SK-N-SH (cell line): ENCODE measurements around the gene SPCS3. TPM values are rescaled to one million over a fixed set of nuclear protein-coding genes. Genes with fewer than 3 reads are reported as not detected.

Experiments used
- CTCF ChIA-PET: fragments of 300-600, 350-600 bp; formaldehyde crosslinking; extraction: SDS; loops from one replicate; lab custom pipeline; 2021; lab: Yijun Ruan, JAX
- POLR2A ChIA-PET: fragments of 350-600 bp; sonication (Branson Sonifier 250); formaldehyde crosslinking; extraction: SDS; loops from one replicate; lab custom pipeline; 2020; ENCODE audit warnings: antibody characterized with exemption, inconsistent platforms; lab: Yijun Ruan, JAX
- DNase-seq: peaks from one replicate; pipeline ENCODE4 v3.0.0; 2012
- H2AFZ ChIP-seq: fragments of 200-600 bp; sonication (generic); 2 replicates; pipeline ENCODE4 v1.8.1; 2016; ENCODE audit warnings: antibody characterized with exemption, mild to moderate bottlenecking, low read depth
- H3F3A ChIP-seq: fragments of 200-600 bp; sonication (generic); replicated peaks from 2 replicates; pipeline ENCODE3; 2016; ENCODE audit warnings: antibody characterized with exemption, mild to moderate bottlenecking; ENCODE audit not compliant: insufficient read depth
- H3K27ac ChIP-seq, 2 experiments: fragments of 200-500 bp in 1 of 2; fragments of 200-600 bp in 1 of 2; sonication (Bioruptor generic) in 1 of 2; sonication (generic), shearing (Covaris generic) in 1 of 2; 2 replicates each; pipeline versions ENCODE4 v1.5.1 to v1.6.1; 2014 to 2016; ENCODE audit warnings: low read depth in 2 of 2, inconsistent platforms in 1 of 2, low read length in 1 of 2, mild to moderate bottlenecking in 1 of 2, mixed read lengths in 1 of 2
- H3K27me3 ChIP-seq: fragments of 200-600 bp; sonication (generic), shearing (Covaris generic); 2 replicates; pipeline ENCODE4 v1.6.1; 2016; ENCODE audit warnings: mixed run types; ENCODE audit not compliant: insufficient read depth
- H3K36me3 ChIP-seq, 2 experiments: fragments of 200-500 bp in 1 of 2; fragments of 200-600 bp in 1 of 2; sonication (Bioruptor generic) in 1 of 2; sonication (generic) in 1 of 2; replicated peaks in 1 of 2; 2 replicates each; pipeline versions ENCODE3 to v1.5.1; 2014 to 2016; ENCODE audit warnings: low read length in 1 of 2, mild to moderate bottlenecking in 1 of 2; ENCODE audit not compliant: insufficient read depth in 2 of 2, control insufficient read depth in 1 of 2
- H3K4me1 ChIP-seq, 2 experiments: fragments of 200-500 bp in 1 of 2; fragments of 200-600 bp in 1 of 2; sonication (Bioruptor generic) in 1 of 2; sonication (generic), shearing (Covaris generic) in 1 of 2; 2 replicates each; pipeline versions ENCODE4 v1.5.1 to v1.6.1; 2014 to 2016; ENCODE audit warnings: low read depth in 1 of 2, low read length in 1 of 2, mixed run types in 1 of 2; ENCODE audit not compliant: insufficient read depth in 2 of 2, control insufficient read depth in 1 of 2
- H3K4me2 ChIP-seq: fragments of 200-600 bp; sonication (generic), shearing (Covaris generic); 2 replicates; pipeline ENCODE4 v1.6.1; 2017; ENCODE audit warnings: mixed run types
- H3K4me3 ChIP-seq, 2 experiments: fragments of 200-500 bp in 1 of 2; fragments of 200-600 bp in 1 of 2; sonication (Bioruptor generic) in 1 of 2; sonication (generic), shearing (Covaris generic) in 1 of 2; 2 replicates each; pipeline versions ENCODE4 v1.5.1 to v1.8.1; 2014 to 2016; ENCODE audit warnings: low read depth in 2 of 2, inconsistent platforms in 1 of 2, low read length in 1 of 2, mild to moderate bottlenecking in 1 of 2, mixed read lengths in 1 of 2, moderate library complexity in 1 of 2
- H3K79me2 ChIP-seq: fragments of 200-600 bp; sonication (generic); 2 replicates; pipeline ENCODE4 v1.8.1; 2017; ENCODE audit warnings: mild to moderate bottlenecking; ENCODE audit not compliant: insufficient read depth
- H3K9ac ChIP-seq: fragments of 200-600 bp; sonication (generic); 2 replicates; pipeline ENCODE4 v1.6.1; 2017; ENCODE audit warnings: mixed run types
- H3K9me2 ChIP-seq: fragments of 200-600 bp; sonication (generic); 2 replicates; pipeline ENCODE4 v1.6.1; 2017; ENCODE audit warnings: mixed run types
- H3K9me3 ChIP-seq: fragments of 200-600 bp; sonication (generic); 2 replicates; pipeline ENCODE4 v1.6.1; 2017; ENCODE audit warnings: mixed run types, mild to moderate bottlenecking, moderate library complexity
- H4K20me1 ChIP-seq: fragments of 200-600 bp; sonication (generic); 2 replicates; pipeline ENCODE4 v1.6.1; 2017; ENCODE audit warnings: mild to moderate bottlenecking, mixed run types; ENCODE audit not compliant: insufficient read depth
- ELF1 ChIP-seq: IDR thresholded peaks from 2 replicates; pipeline ENCODE4 v1.4.0; 2012
- FOSL2 ChIP-seq: IDR thresholded peaks from 2 replicates; pipeline ENCODE4 v1.4.0; 2012; ENCODE audit warnings: low read depth, mild to moderate bottlenecking, moderate library complexity, borderline replicate concordance
- FOXJ3 ChIP-seq: sonication (generic); formaldehyde crosslinking; IDR thresholded peaks from 2 replicates; pipeline ENCODE4 v1.5.1; 2020; ENCODE audit warnings: mild to moderate bottlenecking, missing genetic modification reagents
- FOXM1 ChIP-seq: IDR thresholded peaks from 2 replicates; pipeline ENCODE4 v1.4.0; 2012; ENCODE audit warnings: low read depth, mild to moderate bottlenecking
- GABPA ChIP-seq: IDR thresholded peaks from 2 replicates; pipeline ENCODE4 v1.4.0; 2012; ENCODE audit warnings: low read depth, mild to moderate bottlenecking
- GATA2 ChIP-seq: sonication (generic); formaldehyde crosslinking; IDR thresholded peaks from 2 replicates; pipeline ENCODE4 v1.5.0; 2020; ENCODE audit warnings: mild to moderate bottlenecking, missing genetic modification reagents
- JUND ChIP-seq: IDR thresholded peaks from 2 replicates; pipeline ENCODE4 v1.4.0; 2012
- MEF2A ChIP-seq: IDR thresholded peaks from 2 replicates; pipeline ENCODE4 v1.4.0; 2012; ENCODE audit warnings: low read depth, borderline replicate concordance
- MXI1 ChIP-seq: IDR thresholded peaks from 2 replicates; pipeline ENCODE4 v1.6.1; 2012; ENCODE audit warnings: mild to moderate bottlenecking, low read depth, low read length, improper control_type of control experiment
- NFIC ChIP-seq: IDR thresholded peaks from 2 replicates; pipeline ENCODE4 v1.4.0; 2012; ENCODE audit warnings: borderline replicate concordance
- NRF1 ChIP-seq: IDR thresholded peaks from 2 replicates; pipeline ENCODE4 v1.6.1; 2012; ENCODE audit warnings: low read depth, mild to moderate bottlenecking, low read length
- POLR2AphosphoS5 ChIP-seq: IDR thresholded peaks from 2 replicates; pipeline ENCODE4 v1.6.1; 2012; ENCODE audit warnings: low read depth, low read length
- RAD21 ChIP-seq: IDR thresholded peaks from 2 replicates; pipeline ENCODE4 v1.6.1; 2012; ENCODE audit warnings: mild to moderate bottlenecking, low read length
- RCOR1 ChIP-seq: fragments of 150-350 bp; IDR thresholded peaks from 2 replicates; pipeline ENCODE4 v1.6.1; 2017; ENCODE audit warnings: antibody characterized with exemption, low read length
- REST ChIP-seq: IDR thresholded peaks from 2 replicates; pipeline ENCODE4 v1.6.1; 2012; ENCODE audit warnings: mild to moderate bottlenecking, low read depth, low read length, moderate library complexity
- RXRA ChIP-seq: IDR thresholded peaks from 2 replicates; pipeline ENCODE4 v1.4.0; 2012; ENCODE audit warnings: low read depth, mild to moderate bottlenecking, borderline replicate concordance
- SIN3A ChIP-seq: IDR thresholded peaks from 2 replicates; pipeline ENCODE4 v1.6.1; 2012; ENCODE audit warnings: low read depth, mild to moderate bottlenecking, low read length, moderate library complexity, borderline replicate concordance
- SMC3 ChIP-seq: IDR thresholded peaks from 2 replicates; pipeline ENCODE4 v1.6.1; 2012; ENCODE audit warnings: low read depth, low read length, improper control_type of control experiment
- TAF1 ChIP-seq: IDR thresholded peaks from 2 replicates; pipeline ENCODE4 v1.6.1; 2012; ENCODE audit warnings: low read depth, mild to moderate bottlenecking, low read length, moderate library complexity, borderline replicate concordance
- TCF12 ChIP-seq: IDR thresholded peaks from 2 replicates; pipeline ENCODE4 v1.4.0; 2012
- TEAD4 ChIP-seq: IDR thresholded peaks from 2 replicates; pipeline ENCODE4 v1.4.0; 2012; ENCODE audit warnings: mild to moderate bottlenecking, borderline replicate concordance; ENCODE audit not compliant: insufficient read depth
- USF1 ChIP-seq: IDR thresholded peaks from 2 replicates; pipeline ENCODE4 v1.4.0; 2012; ENCODE audit warnings: low read depth, borderline replicate concordance
- YY1 ChIP-seq: IDR thresholded peaks from 2 replicates; pipeline ENCODE4 v1.4.0; 2012; ENCODE audit warnings: low read depth, mild to moderate bottlenecking
- ZBTB33 ChIP-seq: IDR thresholded peaks from 2 replicates; pipeline ENCODE4 v1.4.0; 2012; ENCODE audit warnings: low read depth, borderline replicate concordance
- WGBS: methylation state at CpG from one replicate; pipeline ENCODE4 v1.1.6; 2017; ENCODE audit warnings: low lambda C conversion rate; 5-methylcytosine and 5-hydroxymethylcytosine counted together
- polyA plus RNA-seq, 3 experiments: library from polyadenylated mRNA; depleted of rRNA; stranded (reverse); fragments of >200 nt; gene quantifications; 2 replicates each; pipeline ENCODE4 v1.2.3, GENCODE V29; 2012
- TF ChIP-seq, protein P1 (sequence below): fragments of 150-350 bp; IDR thresholded peaks from 2 replicates; pipeline ENCODE4 v1.6.1; 2016; ENCODE audit warnings: mild to moderate bottlenecking, low read depth, low read length
- TF ChIP-seq, protein P2 (sequence below): IDR thresholded peaks from 2 replicates; pipeline ENCODE4 v1.4.0; 2012; ENCODE audit warnings: low read depth

SPCS3 gene
- polyA plus RNA-seq, 1 of the 3 experiments (the other 2 are of a cell fraction) = 27.7 TPM

GRCh38 chr4:176302283-176303275, 17.2 kb upstream of the SPCS3 start:
- Histone ChIP-seq H4K20me1 (no peaks in the 10 kb centered on the region), H2AFZ (no peak overlapping the region), H3K4me2 (peak overlapping the region; percentile 4; the same call in 1 of the 2 replicates), H3F3A (peaks cover 5% of the 10 kb centered on the region), H3K79me2 (no peaks in the 10 kb centered on the region), H3K4me3 (no peak overlapping the region), H3K36me3 (no peaks in the 10 kb centered on the region), H3K27ac (peak overlapping the region; percentile 34 to 54; a peak in 3 of 4 replicates), H3K9me3 (no peaks in the 10 kb centered on the region), H3K9me2 (no peaks in the 10 kb centered on the region), H3K27me3 (no peaks in the 10 kb centered on the region), H3K9ac (no peak overlapping the region), H3K4me1 (peaks cover 0 to 12% of the 10 kb centered on the region in 2 experiments; a peak in 1 of 4 replicates)
- POLR2A ChIA-PET = no interaction called here
- CTCF ChIA-PET = interaction anchor here (0.7 to 1.3 kb wide), 2 partner anchors 10 to 30 kb away, joined by 3 to 5 read pairs; no protein-coding TSS in a partner anchor
- WGBS = 37% methylated on average over 2 of the region's 2 CpGs
- DNase-seq = no peak
- peak; percentile 92 for TF ChIP-seq TEAD4
- no peak for TF ChIP-seq YY1
- TF ChIP-seq REST = no peak
- no peak for TF ChIP-seq ELF1
- TF ChIP-seq TAF1 = no peak
- TF ChIP-seq POLR2AphosphoS5 = peak; percentile 67; the same call in 1 of the 2 replicates
- no peak for TF ChIP-seq GABPA
- peak; percentile 99 for TF ChIP-seq FOSL2
- no peak for TF ChIP-seq RCOR1
- TF ChIP-seq TCF12 = peak; percentile 89
- peak; percentile 35; the same call in 1 of the 2 replicates for TF ChIP-seq RXRA
- peak; percentile 88; the same call in 1 of the 2 replicates for TF ChIP-seq FOXM1
- TF ChIP-seq, protein P1, sequence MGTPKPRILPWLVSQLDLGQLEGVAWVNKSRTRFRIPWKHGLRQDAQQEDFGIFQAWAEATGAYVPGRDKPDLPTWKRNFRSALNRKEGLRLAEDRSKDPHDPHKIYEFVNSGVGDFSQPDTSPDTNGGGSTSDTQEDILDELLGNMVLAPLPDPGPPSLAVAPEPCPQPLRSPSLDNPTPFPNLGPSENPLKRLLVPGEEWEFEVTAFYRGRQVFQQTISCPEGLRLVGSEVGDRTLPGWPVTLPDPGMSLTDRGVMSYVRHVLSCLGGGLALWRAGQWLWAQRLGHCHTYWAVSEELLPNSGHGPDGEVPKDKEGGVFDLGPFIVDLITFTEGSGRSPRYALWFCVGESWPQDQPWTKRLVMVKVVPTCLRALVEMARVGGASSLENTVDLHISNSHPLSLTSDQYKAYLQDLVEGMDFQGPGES = no peak
- no peak for TF ChIP-seq ZBTB33
- TF ChIP-seq USF1 = no peak
- TF ChIP-seq, protein P2, sequence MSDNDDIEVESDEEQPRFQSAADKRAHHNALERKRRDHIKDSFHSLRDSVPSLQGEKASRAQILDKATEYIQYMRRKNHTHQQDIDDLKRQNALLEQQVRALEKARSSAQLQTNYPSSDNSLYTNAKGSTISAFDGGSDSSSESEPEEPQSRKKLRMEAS = peak; percentile 32; the same call in 1 of the 2 replicates
- peak; percentile 95 for TF ChIP-seq MEF2A
- TF ChIP-seq SMC3 = no peak
- TF ChIP-seq GATA2 = no peak
- no peak for TF ChIP-seq FOXJ3
- peak; percentile 72 for TF ChIP-seq NFIC
- no peak for TF ChIP-seq RAD21
- no peak for TF ChIP-seq NRF1
- peak; percentile 96 for TF ChIP-seq JUND
- no peak for TF ChIP-seq MXI1
- TF ChIP-seq SIN3A = no peak
